Measurements from ENCODE around the gene CTNNA3. TPM values are rescaled to one million over a fixed set of nuclear protein-coding genes. Genes with fewer than 3 reads are reported as not detected.

Gene CTNNA3
- total RNA-seq, 4 donors from 2014 or later: 0.47 to 3.3 (median 0.80) TPM; not detected in 1

- Histone ChIP-seq H3K36me3 (no peaks in the 10 kb centered on the region), H3K4me1 (no peaks in the 10 kb centered on the region), H3K27ac (no peak overlapping the region), H3K4me3 (no peak overlapping the region), H3K9me3 (no peaks in the 10 kb centered on the region), H3K27me3 (no peaks in the 10 kb centered on the region)
- no peak for TF ChIP-seq POLR2A (IDR thresholded peaks at IDR 0.05)
- no peak for TF ChIP-seq CTCF (IDR thresholded peaks at IDR 0.05)
- no peak for DNase-seq
Observed at GRCh38 chr10:66755474-66755873, 940.5 kb downstream of the CTNNA3 start.

GRCh38 chr10:66752714-66753113, 943.3 kb downstream of the CTNNA3 start:
- H3K27ac ChIP-seq: no peak overlapping the region
- H3K36me3 ChIP-seq: no peaks in the 10 kb centered on the region
- no peaks in the 10 kb centered on the region for H3K4me1 ChIP-seq
- H3K9me3 ChIP-seq: no peaks in the 10 kb centered on the region
- no peak overlapping the region for H3K4me3 ChIP-seq
- no peak for DNase-seq
- H3K27me3 ChIP-seq: no peaks in the 10 kb centered on the region
- no peak for TF ChIP-seq CTCF (IDR thresholded peaks at IDR 0.05)
- no peak for TF ChIP-seq POLR2A (IDR thresholded peaks at IDR 0.05)

- TF ChIP-seq POLR2A (IDR thresholded peaks at IDR 0.05) (no peak), CTCF (IDR thresholded peaks at IDR 0.05) (peak in 2 of 6 experiments; percentile 9 to 13)
- H3K4me1 ChIP-seq: no peaks in the 10 kb centered on the region
- no peaks in the 10 kb centered on the region for H3K27me3 ChIP-seq
- no peaks in the 10 kb centered on the region for H3K9me3 ChIP-seq
- no peak overlapping the region for H3K4me3 ChIP-seq
- no peak overlapping the region for H3K27ac ChIP-seq
- no peaks in the 10 kb centered on the region for H3K36me3 ChIP-seq
- DNase-seq: no peak
Observed at GRCh38 chr10:66748217-66748616, 947.8 kb downstream of the CTNNA3 start.

GRCh38 chr10:66747451-66747850, 948.5 kb downstream of the CTNNA3 start:
- Histone ChIP-seq H3K9me3 (no peaks in the 10 kb centered on the region), H3K4me1 (no peaks in the 10 kb centered on the region), H3K4me3 (no peak overlapping the region), H3K27ac (no peak overlapping the region), H3K27me3 (no peaks in the 10 kb centered on the region), H3K36me3 (no peaks in the 10 kb centered on the region)
- DNase-seq: no peak
- TF ChIP-seq CTCF (IDR thresholded peaks at IDR 0.05): no peak
- TF ChIP-seq POLR2A (IDR thresholded peaks at IDR 0.05): no peak

- Histone ChIP-seq H3K4me1 (no peaks in the 10 kb centered on the region), H3K27me3 (no peaks in the 10 kb centered on the region), H3K4me3 (no peak overlapping the region), H3K27ac (no peak overlapping the region), H3K36me3 (no peaks in the 10 kb centered on the region), H3K9me3 (no peaks in the 10 kb centered on the region)
- no peak for TF ChIP-seq POLR2A (IDR thresholded peaks at IDR 0.05)
- no peak for DNase-seq
Observed at GRCh38 chr10:66746711-66747110, 949.3 kb downstream of the CTNNA3 start.

- Histone ChIP-seq H3K4me3 (no peak overlapping the region), H3K27ac (no peak overlapping the region), H3K27me3 (no peaks in the 10 kb centered on the region), H3K4me1 (no peaks in the 10 kb centered on the region), H3K36me3 (no peaks in the 10 kb centered on the region), H3K9me3 (no peaks in the 10 kb centered on the region)
- DNase-seq: no peak
- no peak for TF ChIP-seq CTCF (IDR thresholded peaks at IDR 0.05)
- no peak for TF ChIP-seq POLR2A (IDR thresholded peaks at IDR 0.05)
Observed at GRCh38 chr10:66746246-66746645, 949.7 kb downstream of the CTNNA3 start.
